BLaER1 treated with 17β-estradiol and CSF1 and Interleukin-3, amounts not matched to agents 10 nM and 100 nM (cell line): ENCODE data around the gene IZUMO3.
"Not testable (repeated sequence)": the region's sequence is repeated elsewhere in the genome, so short reads cannot be mapped to it uniquely, and the experiment has no call there.

Source experiments
- H3K27ac ChIP-seq, 11 experiments: shearing (Covaris generic); formaldehyde crosslinking; 2 replicates each; pipeline ENCODE4 v1.8.1; 2022
- H3K27me3 ChIP-seq, 11 experiments: shearing (Covaris generic); formaldehyde crosslinking; 2 replicates each; pipeline ENCODE4 v1.8.1; 2022
- H3K36me3 ChIP-seq, 11 experiments: shearing (Covaris generic); formaldehyde crosslinking; 2 replicates each; pipeline ENCODE4 v1.8.1; 2022
- H3K4me1 ChIP-seq, 10 experiments: shearing (Covaris generic); formaldehyde crosslinking; 2 replicates each; pipeline ENCODE4 v1.8.1; 2022
- H3K4me2 ChIP-seq, 11 experiments: shearing (Covaris generic); formaldehyde crosslinking; 2 replicates each; pipeline ENCODE4 v1.8.1; 2022
- H3K4me3 ChIP-seq, 10 experiments: shearing (Covaris generic); formaldehyde crosslinking; 2 replicates each; pipeline ENCODE4 v1.8.1; 2022
- H3K9ac ChIP-seq, 11 experiments: shearing (Covaris generic); formaldehyde crosslinking; 2 replicates each; pipeline ENCODE4 v1.8.1; 2022
- H3K9me3 ChIP-seq, 11 experiments: shearing (Covaris generic); formaldehyde crosslinking; replicated peaks in 1 of 11; 2 replicates each; pipeline ENCODE4 v1.8.1; 2022
- H4K20me1 ChIP-seq, 11 experiments: shearing (Covaris generic); formaldehyde crosslinking; 2 replicates each; pipeline ENCODE4 v1.8.1; 2022
- Cebpa-rat ChIP-seq, 11 experiments: shearing (Covaris generic); IDR thresholded peaks; 2 replicates each; pipeline ENCODE4 v1.8.1; 2022

The IZUMO3 gene, protein sequence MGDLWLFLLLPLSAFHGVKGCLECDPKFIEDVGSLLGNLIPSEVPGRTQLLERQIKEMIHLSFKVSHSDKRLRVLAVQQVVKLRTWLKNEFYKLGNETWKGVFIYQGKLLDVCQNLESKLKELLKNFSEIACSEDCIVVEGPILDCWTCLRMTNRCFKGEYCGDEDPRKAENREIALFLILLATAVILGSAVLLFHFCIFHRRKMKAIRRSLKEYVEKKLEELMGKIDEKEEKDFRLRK

DNA sequence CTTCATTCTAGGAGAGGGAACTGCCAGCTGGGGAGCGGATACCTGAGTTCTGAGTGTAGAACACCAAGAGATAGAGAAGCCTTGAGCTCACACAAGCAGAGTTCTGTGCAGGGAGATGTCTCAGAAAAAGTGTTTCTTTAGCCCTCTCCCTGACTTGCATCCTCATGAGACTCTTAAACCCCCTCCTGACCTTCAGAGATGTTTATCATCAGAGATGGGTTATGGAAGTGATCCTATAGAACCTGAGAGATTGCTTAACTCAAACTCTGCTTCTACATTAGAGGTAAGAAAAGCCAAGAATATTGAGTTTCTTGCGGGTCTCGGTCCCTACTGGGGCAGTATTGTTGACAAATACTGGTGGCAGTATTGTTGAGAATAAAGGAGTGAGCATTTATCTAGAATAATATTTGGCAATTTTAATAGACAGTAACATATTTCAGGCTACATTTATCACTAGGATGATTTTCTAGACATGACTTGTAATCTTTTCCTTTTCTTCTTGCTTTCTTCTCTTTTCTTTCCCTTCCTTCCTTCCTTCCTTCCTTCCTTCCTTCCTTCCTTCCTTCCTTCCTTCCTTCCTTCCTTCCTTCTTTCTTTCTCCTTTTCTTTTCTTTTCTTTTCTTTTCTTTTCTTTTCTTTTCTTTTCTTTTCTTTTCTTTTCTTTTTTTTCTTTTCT lies at the start of gene IZUMO3:
Gene IZUMO3, minus strand, starts transcription at position 51 of the 676 bp plus-strand sequence. CDS start 248 bp downstream, outside the sequence.
- Histone ChIP-seq H3K9ac (no peak within 1 kb of the TSS), H3K36me3 (no peaks in the 10 kb centered on the region), H3K4me2 (no peak within 1 kb of the TSS), H3K4me3 (no peak within 1 kb of the TSS), H3K27ac (no peak within 1 kb of the TSS), H3K27me3 (no peaks in the 10 kb centered on the region), H3K9me3 (no peaks in the 10 kb centered on the region; a peak in 1 of 22 replicates), H3K4me1 (no peaks in the 10 kb centered on the region), H4K20me1 (no peaks in the 10 kb centered on the region)
- no peak for TF ChIP-seq Cebpa-rat (IDR thresholded peaks at IDR 0.05)

DNA sequence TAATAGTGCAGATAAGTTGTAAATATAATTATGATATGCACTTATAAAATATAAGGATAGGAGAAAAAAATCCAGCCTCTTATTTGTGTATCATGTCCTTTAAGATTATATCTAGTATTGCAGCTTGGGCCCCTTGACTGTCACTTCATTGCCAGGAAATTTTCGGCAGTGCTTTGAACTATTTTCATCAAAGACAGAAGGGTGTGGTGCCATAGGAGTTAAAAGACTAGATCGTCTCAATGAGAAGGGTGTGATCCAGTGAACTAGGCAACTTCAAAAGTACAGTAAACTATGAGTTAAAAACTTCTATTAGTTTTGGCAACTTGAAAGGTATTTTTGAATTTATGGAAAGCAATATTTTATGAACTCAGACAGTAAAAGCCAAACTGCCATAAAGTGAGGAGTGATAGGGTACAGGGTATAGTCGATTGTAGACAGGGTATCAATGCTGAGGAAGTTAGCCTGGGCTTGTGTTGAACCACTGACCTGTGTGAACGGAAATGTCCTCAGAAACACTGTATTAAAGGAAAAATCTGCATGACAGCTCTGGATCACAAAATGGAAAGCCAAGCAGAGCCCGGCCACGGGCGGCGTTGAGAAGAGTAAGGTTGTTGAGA lies 48.6 kb upstream of the IZUMO3 start:
- no peak for TF ChIP-seq Cebpa-rat (IDR thresholded peaks at IDR 0.05)
- Histone ChIP-seq H3K27ac (no peak overlapping the region), H3K4me1 (no peaks in the 10 kb centered on the region), H3K9me3 (no peaks in the 10 kb centered on the region), H3K27me3 (no peaks in the 10 kb centered on the region), H3K9ac (no peak overlapping the region), H3K36me3 (no peaks in the 10 kb centered on the region), H3K4me2 (no peak overlapping the region), H3K4me3 (no peak overlapping the region), H4K20me1 (no peaks in the 10 kb centered on the region)

DNA sequence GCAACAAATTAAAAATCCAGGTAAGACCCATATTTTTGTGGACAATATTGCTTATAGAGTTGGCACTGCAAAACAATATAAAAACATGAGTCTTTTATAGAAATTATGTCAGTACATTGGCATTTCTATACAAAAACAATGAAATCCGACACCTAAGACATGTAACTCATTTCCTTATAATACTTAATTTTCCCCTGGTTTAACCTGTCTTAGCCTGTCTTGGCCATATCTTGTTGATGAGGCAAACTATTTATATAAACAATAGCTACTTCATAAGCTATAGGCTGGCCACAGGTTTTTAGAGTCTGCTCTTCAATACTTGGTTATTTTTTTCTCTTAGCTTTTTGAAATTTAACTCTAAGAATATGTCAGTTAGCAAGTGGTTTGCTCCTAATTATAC lies 44.7 kb upstream of the IZUMO3 start:
- Histone ChIP-seq H4K20me1 (no peaks in the 10 kb centered on the region), H3K9me3 (peaks cover 0 to 12% (median 10%) of the 10 kb centered on the region in 11 experiments; a peak in 17 of 22 replicates), H3K36me3 (no peaks in the 10 kb centered on the region), H3K27me3 (no peaks in the 10 kb centered on the region), H3K4me3 (no peak overlapping the region), H3K9ac (no peak overlapping the region), H3K27ac (no peak overlapping the region), H3K4me2 (no peak overlapping the region), H3K4me1 (no peaks in the 10 kb centered on the region)
- no peak for TF ChIP-seq Cebpa-rat (IDR thresholded peaks at IDR 0.05)

DNA sequence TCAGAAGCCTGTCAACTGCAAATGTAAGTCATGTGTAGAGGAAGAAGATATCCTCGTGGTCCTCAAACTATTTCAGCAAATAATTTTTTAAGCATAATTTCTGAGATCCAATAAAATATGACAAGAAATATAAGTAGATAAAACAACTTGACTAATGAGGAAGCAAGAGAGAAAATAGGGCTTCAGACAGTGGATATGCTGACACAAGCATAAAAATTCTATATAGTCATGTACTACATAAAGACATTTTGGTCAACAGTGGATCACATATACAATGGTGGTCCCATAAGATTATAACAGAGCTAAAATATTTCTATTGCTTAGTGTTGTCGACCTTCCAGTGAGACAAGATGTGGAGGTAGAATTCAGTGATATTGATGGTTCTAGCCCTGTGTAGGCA lies 42.2 kb upstream of the IZUMO3 start:
- Histone ChIP-seq H3K9ac (no peak overlapping the region), H4K20me1 (no peaks in the 10 kb centered on the region), H3K36me3 (no peaks in the 10 kb centered on the region), H3K4me1 (no peaks in the 10 kb centered on the region), H3K4me3 (no peak overlapping the region), H3K4me2 (no peak overlapping the region), H3K27ac (no peak overlapping the region), H3K27me3 (no peaks in the 10 kb centered on the region), H3K9me3 (peaks cover 0 to 16% (median 11%) of the 10 kb centered on the region in 11 experiments; a peak in 17 of 22 replicates)
- TF ChIP-seq Cebpa-rat (IDR thresholded peaks at IDR 0.05), result no peak

DNA sequence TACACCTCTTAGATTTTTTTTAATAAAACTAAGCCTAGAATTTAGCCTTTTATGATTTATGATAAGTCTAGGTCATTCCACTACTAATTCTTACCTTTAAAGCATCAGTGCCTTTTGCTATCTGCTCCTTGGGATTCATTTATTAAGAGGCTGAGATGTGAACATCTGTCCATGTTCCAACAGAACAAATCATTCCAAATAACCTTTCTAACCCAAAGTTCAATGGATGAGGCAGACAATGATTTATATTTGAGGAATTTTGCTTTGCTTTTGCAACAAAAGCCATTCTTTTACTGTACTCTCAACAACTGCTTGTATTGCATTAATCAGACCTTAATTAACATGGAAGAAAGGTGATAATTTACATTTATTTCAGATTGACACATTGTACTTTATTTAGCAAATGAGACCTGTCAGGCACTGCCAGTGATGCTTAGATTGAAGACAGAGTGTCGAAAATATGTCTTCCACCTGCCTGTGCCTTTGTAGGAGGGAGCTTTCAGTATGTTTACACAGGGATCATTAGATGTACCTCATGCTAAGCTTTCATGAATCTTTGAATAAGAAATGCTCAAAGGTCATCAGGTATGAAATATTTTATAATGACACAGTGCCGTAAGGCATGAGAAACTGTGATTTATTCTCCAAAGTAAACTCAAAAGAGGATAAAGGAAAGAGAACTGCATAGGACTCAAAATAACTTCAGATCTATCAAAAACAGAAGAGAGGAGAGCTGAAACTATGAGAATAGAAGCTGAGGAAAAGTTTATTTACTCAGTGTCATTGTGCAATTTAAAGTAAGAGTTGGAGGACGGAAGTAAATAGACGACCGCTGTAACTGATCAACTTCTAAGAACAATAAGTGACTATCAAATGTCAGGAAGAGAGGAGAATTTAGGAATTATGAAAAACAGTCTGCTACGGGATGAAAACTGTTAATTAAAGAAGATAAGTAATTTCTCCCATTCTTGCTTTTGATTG lies 36.7 kb upstream of the IZUMO3 start:
- H4K20me1 ChIP-seq, result no peaks in the 10 kb centered on the region
- no peak overlapping the region for H3K27ac ChIP-seq
- no peak for TF ChIP-seq Cebpa-rat (IDR thresholded peaks at IDR 0.05)

DNA sequence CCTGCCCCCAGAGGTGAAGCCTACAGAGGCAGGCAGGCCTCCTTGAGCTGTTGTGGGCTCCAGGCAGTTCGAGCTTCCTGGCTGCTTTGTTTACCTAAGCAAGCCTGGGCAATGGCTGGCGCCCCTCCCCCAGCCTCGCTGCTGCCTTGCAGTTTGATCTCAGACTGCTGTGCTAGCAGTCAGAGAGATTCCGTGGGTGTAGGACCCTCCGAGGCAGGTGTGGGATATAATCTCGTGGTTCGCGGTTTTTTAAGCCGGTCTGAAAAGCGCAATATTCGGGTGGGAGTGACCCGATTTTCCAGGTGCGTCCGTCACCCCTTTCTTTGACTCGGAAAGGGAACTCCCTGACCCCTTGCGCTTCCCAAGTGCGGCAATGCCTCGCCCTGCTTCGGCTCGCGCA lies 34.3 kb upstream of the IZUMO3 start:
- H3K36me3 ChIP-seq, H4K20me1 ChIP-seq, H3K9me3 ChIP-seq, H3K4me3 ChIP-seq, H3K27me3 ChIP-seq, H3K4me2 ChIP-seq, H3K4me1 ChIP-seq, H3K9ac ChIP-seq, H3K27ac ChIP-seq: not testable (repeated sequence)

More for the DNA sequence above, 36.7 kb upstream of the IZUMO3 start:
- H3K36me3 ChIP-seq, result no peaks in the 10 kb centered on the region
- no peak overlapping the region for H3K4me2 ChIP-seq
- no peak overlapping the region for H3K9ac ChIP-seq
- H3K4me3 ChIP-seq, result no peak overlapping the region
- H3K27me3 ChIP-seq, result no peaks in the 10 kb centered on the region
- no peaks in the 10 kb centered on the region for H3K4me1 ChIP-seq
- peaks cover 0 to 16% (median 11%) of the 10 kb centered on the region in 11 experiments; a peak in 17 of 22 replicates for H3K9me3 ChIP-seq

DNA sequence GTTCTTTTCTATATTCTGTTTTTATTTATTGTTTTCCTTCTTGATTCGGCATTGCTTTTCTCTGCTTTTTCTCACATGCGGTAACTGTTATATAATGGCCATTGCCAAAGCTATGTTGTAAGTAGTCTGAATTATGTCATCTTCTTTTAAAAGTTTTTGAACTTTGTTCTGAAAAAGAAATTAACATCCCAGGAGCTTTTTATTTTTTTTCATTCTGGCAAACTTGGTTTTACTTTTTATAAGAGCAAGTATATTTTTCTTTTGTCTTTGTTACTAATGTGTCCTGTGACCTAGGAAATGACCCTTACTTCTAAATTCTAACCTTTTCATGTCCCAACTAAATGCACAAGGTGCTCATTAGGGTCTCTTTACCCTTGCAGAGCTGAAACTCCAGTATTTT lies 26.7 kb upstream of the IZUMO3 start:
- TF ChIP-seq Cebpa-rat (IDR thresholded peaks at IDR 0.05), result no peak
- no peak overlapping the region for H3K9ac ChIP-seq
- H3K9me3 ChIP-seq, result no peaks in the 10 kb centered on the region
- H3K36me3 ChIP-seq, result no peaks in the 10 kb centered on the region
- H3K27ac ChIP-seq, result no peak overlapping the region
- H3K4me1 ChIP-seq, result no peaks in the 10 kb centered on the region
- H3K27me3 ChIP-seq, result no peaks in the 10 kb centered on the region
- H3K4me3 ChIP-seq, result no peak overlapping the region
- no peaks in the 10 kb centered on the region for H4K20me1 ChIP-seq
- no peak overlapping the region for H3K4me2 ChIP-seq

DNA sequence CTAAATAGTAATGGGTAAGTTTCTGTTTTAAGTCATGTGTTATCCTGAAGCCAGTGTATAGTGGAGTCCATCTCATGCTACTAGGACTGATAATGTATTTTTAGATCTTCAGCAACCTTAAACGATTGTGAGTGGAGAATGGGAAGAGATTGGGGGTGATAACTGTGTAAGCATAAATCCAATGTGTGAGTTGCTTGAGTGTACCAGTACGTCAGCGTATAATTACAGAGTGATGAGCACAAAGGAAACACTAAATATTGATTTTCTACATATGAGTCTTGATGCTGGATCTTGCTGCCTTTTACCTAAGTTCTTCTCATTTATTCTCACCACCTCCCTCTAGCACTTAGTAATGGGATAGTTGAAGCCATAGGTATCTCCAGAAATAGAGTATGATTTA lies 16.3 kb upstream of the IZUMO3 start:
- Histone ChIP-seq H3K4me2 (no peak overlapping the region), H3K9ac (no peak overlapping the region), H3K4me1 (no peaks in the 10 kb centered on the region), H3K36me3 (no peaks in the 10 kb centered on the region), H3K27ac (no peak overlapping the region), H3K4me3 (no peak overlapping the region), H3K27me3 (no peaks in the 10 kb centered on the region), H4K20me1 (no peaks in the 10 kb centered on the region), H3K9me3 (no peaks in the 10 kb centered on the region)
- TF ChIP-seq Cebpa-rat (IDR thresholded peaks at IDR 0.05), result no peak

DNA sequence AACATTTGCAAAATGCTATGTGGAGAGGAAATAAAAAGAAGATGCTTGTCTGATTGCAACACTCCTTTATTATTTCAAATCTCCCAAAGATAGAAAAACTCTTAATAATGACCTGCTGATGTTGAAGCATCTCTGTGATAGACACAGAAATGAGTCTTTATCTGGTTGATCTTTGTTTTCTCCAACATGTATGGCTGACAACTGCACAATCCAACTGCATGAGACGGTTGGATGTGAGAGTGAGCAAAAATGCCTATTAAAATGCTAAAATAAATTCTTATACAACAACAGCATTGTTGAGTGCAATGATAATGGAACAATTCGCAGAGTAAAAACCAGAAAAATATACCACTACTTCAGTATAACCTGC lies 7.5 kb upstream of the IZUMO3 start:
- H3K4me2 ChIP-seq, result no peak overlapping the region
- H3K36me3 ChIP-seq, result no peaks in the 10 kb centered on the region
- no peak overlapping the region for H3K4me3 ChIP-seq
- H3K27me3 ChIP-seq, result no peaks in the 10 kb centered on the region
- H3K9ac ChIP-seq, result no peak overlapping the region
- H4K20me1 ChIP-seq, result no peaks in the 10 kb centered on the region
- no peak for TF ChIP-seq Cebpa-rat (IDR thresholded peaks at IDR 0.05)
- no peaks in the 10 kb centered on the region for H3K9me3 ChIP-seq
- no peak overlapping the region for H3K27ac ChIP-seq
- H3K4me1 ChIP-seq, result no peaks in the 10 kb centered on the region
